ENCODE data around the gene CXorf49B.
A peak's percentile ranks its signal among the peaks of the same experiment; 100 is the strongest.
"Not testable (repeated sequence)": the region's sequence is repeated elsewhere in the genome, so short reads cannot be mapped to it uniquely, and the experiment has no call there.

Gene CXorf49B

DNA sequence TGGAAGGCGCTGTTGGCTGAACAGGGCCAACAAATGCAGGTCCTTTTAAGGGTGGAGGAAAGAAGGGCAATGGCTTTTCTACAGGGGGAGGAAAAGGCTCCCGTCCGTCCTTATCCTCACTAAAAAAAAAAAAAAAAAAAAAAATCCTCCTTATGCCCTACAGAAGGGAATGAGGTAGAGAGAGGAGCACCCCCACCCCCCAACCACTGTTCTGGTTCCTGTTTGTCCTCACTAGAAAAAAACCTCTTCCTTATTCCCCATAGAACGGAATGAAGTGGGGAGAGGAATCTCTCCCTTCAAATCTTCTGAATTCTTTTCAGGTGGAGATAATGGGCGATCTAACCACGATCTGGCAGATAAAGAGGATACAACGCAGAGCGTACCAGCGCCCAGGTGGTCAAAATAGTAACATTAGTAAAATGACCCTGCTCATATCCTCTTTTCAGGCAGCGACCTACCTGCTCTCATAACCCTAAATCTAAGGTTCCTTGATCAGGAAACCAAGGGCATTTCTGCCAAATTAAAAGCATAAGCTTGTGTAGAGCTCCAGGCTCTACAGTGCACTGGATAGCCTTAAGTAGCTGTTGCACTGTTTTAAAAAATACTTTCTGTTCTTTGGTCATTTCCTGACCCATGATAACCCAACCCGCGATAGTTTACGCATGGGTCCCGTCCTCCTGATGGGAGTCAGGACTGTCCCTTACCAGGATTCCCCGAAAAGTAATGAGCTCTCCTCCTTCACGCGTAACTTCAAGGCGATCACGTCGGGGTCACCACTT lies 20.6 kb downstream of the CXorf49B start:
- intact Hi-C loops (cut with DNase I; ENCODE audit: low total_unique reads); DNase-seq: not testable (repeated sequence)

DNA sequence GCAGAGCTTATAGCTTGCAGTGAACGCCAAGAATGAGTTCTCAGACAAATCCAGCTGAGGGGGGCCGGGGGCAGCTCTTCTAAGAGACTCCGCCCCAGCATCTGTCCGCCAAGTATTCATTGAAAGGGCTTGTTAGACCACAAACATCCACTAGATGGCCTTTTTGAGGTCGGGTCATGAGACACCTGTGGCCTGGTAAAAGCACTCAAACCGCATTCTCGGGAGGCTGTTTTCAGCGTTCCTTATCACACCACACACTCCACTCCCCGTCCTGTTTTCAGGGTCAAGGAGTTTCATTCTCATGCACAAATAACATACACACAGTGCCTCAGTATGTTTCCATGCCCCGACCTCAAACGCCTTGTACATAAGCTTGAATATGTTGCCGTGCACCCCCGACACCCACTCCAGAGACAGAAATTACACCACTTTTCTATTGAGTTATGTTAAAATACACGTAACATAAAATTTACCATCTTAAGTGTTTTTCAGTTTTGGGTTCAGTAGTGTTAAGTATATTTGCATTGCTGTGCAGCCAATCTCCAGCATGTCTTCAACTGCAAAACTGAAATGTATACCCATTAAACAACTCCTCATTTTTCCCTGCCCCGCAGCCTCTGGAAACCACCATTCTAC lies 21.3 kb downstream of the CXorf49B start:
- H3K9me3 ChIP-seq; H3K4me1 ChIP-seq; H3K27me3 ChIP-seq; H3K36me3 ChIP-seq; H3K4me3 ChIP-seq; intact Hi-C loops (cut with DNase I; ENCODE audit: low total_unique reads); DNase-seq; H3K27ac ChIP-seq: not testable (repeated sequence)

More for the DNA sequence above, 20.6 kb downstream of the CXorf49B start:
- not testable (repeated sequence) for H3K4me1 ChIP-seq, H3K27ac ChIP-seq, H3K4me3 ChIP-seq, H3K36me3 ChIP-seq, H3K27me3 ChIP-seq, H3K9me3 ChIP-seq

DNA sequence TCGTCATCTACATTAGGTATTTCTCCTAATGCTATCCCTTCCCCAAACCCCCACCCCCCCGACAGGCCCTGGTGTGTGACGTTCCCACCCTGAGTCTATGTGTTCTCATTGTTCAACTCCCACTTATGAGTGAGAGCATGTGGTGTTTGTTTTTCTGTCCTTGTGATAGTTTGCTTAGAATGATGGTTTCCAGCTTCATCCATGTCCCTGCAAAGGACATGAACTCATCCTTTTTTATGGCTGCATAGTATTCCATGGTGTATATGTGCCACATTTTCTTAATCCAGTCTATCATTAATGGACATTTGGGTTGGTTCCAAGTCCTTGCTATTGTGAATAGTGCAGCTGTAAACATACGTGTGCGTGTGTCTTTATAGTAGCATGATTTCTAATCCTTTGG lies 43.3 kb downstream of the CXorf49B start:
- intact Hi-C loops (cut with DNase I; ENCODE audit: low total_unique reads); H3K4me3 ChIP-seq; DNase-seq; H3K27me3 ChIP-seq; H3K9me3 ChIP-seq; H3K27ac ChIP-seq; H3K4me1 ChIP-seq; H3K36me3 ChIP-seq: not testable (repeated sequence)

DNA sequence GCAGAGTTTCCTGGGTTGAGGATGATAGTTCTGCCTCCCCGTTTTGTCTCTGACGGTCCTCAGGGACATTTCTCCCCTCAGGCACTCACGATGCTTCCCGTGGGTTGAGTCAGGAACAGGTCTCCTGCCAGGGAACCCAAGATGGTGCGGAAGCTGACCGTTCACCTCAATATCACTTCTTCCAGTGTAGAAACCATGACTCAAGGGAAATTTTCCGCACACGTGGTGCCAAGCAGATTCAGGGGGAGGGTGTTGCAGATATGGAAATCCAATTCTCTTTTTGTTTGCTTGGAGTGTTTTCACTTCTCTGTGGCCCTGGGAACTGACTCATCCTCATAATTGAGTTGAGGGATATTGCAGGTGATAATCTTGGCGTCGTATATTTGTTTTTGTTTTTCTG lies 46.7 kb downstream of the CXorf49B start:
- Histone ChIP-seq H3K27ac (no peak overlapping the region), H3K4me3 (no peak overlapping the region), H3K36me3 (no peaks in the 10 kb centered on the region), H3K9me3 (no peaks in the 10 kb centered on the region), H3K4me1 (no peaks in the 10 kb centered on the region), H3K27me3 (no peaks in the 10 kb centered on the region)
- intact Hi-C loops (cut with DNase I; ENCODE audit: low total_unique reads) = no loop called here
- TF ChIP-seq, protein P1, sequence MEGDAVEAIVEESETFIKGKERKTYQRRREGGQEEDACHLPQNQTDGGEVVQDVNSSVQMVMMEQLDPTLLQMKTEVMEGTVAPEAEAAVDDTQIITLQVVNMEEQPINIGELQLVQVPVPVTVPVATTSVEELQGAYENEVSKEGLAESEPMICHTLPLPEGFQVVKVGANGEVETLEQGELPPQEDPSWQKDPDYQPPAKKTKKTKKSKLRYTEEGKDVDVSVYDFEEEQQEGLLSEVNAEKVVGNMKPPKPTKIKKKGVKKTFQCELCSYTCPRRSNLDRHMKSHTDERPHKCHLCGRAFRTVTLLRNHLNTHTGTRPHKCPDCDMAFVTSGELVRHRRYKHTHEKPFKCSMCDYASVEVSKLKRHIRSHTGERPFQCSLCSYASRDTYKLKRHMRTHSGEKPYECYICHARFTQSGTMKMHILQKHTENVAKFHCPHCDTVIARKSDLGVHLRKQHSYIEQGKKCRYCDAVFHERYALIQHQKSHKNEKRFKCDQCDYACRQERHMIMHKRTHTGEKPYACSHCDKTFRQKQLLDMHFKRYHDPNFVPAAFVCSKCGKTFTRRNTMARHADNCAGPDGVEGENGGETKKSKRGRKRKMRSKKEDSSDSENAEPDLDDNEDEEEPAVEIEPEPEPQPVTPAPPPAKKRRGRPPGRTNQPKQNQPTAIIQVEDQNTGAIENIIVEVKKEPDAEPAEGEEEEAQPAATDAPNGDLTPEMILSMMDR (IDR thresholded peaks at IDR 0.05) = no peak
- no peak for DNase-seq

DNA sequence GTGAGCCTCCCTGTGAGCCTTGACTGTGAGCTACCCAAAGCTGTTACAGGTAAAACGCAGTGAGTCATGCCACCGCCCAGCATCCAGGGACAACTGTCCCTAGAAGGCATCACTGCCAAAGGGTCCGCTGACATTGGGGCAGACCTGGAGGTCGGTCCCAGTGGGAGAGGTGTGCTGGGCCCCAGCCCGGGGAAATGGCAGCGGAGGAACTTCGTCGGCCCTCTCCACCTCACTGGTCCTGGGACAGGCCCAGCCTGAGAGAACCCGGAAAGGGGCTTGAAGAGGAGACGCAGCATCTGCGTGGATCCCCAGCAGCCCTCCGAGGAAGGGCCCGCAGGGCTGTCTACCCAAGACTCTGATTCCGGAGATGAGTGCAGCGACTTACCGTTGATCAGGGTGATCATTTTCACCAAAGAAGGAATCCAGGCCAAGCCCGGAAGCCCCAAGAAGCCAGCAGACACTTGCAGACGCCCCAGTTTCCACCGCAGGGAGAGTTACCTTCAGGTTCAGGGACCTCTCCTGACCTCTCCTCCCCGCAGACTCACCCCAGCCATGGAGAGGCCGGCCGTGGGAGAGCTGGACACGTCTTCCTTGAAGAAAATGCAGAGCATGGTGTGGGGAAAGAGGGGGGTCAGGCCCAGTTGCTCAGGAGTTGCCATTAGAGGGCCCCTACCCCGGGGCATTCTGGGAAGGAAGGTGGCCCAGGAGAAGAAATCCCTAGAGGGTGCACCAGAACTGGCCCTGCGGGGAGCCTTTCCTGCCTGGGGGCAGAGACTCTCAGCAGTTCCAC lies 51.2 kb downstream of the CXorf49B start:
- DNase-seq = peak in 1 of 2 donors; percentile 21
- TF ChIP-seq, protein P1 (IDR thresholded peaks at IDR 0.05) = no peak

DNA sequence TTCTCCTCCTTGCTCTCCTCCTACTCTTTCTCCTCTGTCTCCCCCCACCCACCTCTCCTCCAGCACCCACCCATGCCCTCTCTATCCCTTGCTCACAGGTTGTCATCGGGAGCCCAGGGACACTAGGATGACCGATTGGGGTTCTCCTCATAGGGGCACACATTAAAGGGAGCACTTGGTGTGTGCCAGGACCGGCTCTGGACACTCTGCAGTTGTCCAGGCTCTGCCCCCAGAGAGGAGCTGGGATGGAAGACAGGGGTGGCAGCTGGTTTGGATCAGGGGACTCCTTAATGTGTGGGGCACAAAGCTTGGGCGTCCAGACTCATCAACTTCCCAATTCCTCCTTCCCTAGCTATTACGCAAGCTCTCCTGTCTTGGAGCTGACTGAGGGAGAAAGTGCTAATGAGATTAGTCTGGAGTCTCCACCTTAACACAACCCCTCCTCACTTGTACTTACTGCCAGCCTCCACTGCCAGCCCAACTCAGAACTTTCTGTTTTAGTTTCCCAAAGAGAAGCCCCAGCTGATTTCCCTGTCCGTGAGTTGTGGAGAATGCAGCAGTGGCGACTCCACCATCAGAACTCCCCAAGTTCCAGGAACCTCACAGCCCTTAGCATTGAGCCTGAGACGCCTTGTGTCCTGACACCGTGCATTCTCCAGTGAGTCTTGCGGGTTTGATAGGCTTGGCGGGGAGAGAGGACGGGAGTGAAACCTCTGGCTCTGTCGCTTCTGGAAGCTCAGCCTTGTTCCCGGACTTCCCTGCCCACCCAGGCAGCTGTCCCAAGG lies 52.2 kb downstream of the CXorf49B start:
- no peaks in the 10 kb centered on the region for H3K4me1 ChIP-seq
- H3K27ac ChIP-seq = no peak overlapping the region
- TF ChIP-seq, protein P1 (IDR thresholded peaks at IDR 0.05) = no peak
- H3K4me3 ChIP-seq = no peak overlapping the region
- no peaks in the 10 kb centered on the region for H3K27me3 ChIP-seq
- H3K36me3 ChIP-seq = no peaks in the 10 kb centered on the region
- H3K9me3 ChIP-seq = no peaks in the 10 kb centered on the region
- intact Hi-C loops (cut with DNase I; ENCODE audit: low total_unique reads) = no loop called here
- DNase-seq = no peak

More for the DNA sequence above, 51.2 kb downstream of the CXorf49B start:
- H3K4me3 ChIP-seq = no peak overlapping the region
- H3K36me3 ChIP-seq = no peaks in the 10 kb centered on the region
- intact Hi-C loops (cut with DNase I; ENCODE audit: low total_unique reads) = no loop called here
- H3K4me1 ChIP-seq = no peaks in the 10 kb centered on the region
- H3K9me3 ChIP-seq = no peaks in the 10 kb centered on the region
- H3K27me3 ChIP-seq = no peaks in the 10 kb centered on the region
- H3K27ac ChIP-seq = no peak overlapping the region

All from tibial artery (tissue), 4 donors.